Stimulated activated CD4-positive, alpha-beta T cell treated with anti-CD3 and anti-CD28 coated beads, Interleukin-2, amount 100 ng/mL, for 48 hours (primary cell): ENCODE data around the gene MAGEE2.
"Not testable (repeated sequence)": the region's sequence is repeated elsewhere in the genome, so short reads cannot be mapped to it uniquely, and the experiment has no call there.

Experiments
- DNase-seq, 2 donors: peaks; one replicate each; pipeline ENCODE4 v3.0.0-alpha.2; 2020

Gene MAGEE2

GRCh38 chrX:75784680-75785491 lies at the start of gene MAGEE2:
Gene MAGEE2 (minus strand): TSS chrX:75785254. CDS start chrX:75785051, 203 bp downstream.
- peak; percentile 3 to 4 for DNase-seq

GRCh38 chrX:75786290-75786689 lies 1.2 kb upstream of the MAGEE2 start:
- DNase-seq: no peak

- DNase-seq: no peak
Measured at GRCh38 chrX:75781611-75782010, 3.4 kb downstream of the MAGEE2 start.

GRCh38 chrX:75768063-75768462 lies 17.0 kb downstream of the MAGEE2 start:
- not testable (repeated sequence) for DNase-seq

- no peak for DNase-seq
Measured at GRCh38 chrX:75748431-75748830, 36.6 kb downstream of the MAGEE2 start.

- peak; percentile 10 to 31 for DNase-seq
Measured at GRCh38 chrX:75746891-75747639, 38.0 kb downstream of the MAGEE2 start.
